HG03378 (cell line): Measurements from ENCODE around the gene PRICKLE2.

Experiments
- ATAC-seq: cut with Tn5 transposase; IDR thresholded peaks from one replicate; pipeline ENCODE4 v1.9.1; 2021; ENCODE audit warnings: mild to moderate bottlenecking, moderate library complexity; ENCODE audit not compliant: unreplicated experiment

Gene PRICKLE2

GRCh38 chr3:64254443-64254842, 29.2 kb upstream of the PRICKLE2 start:
- ATAC-seq: no peak

DNA sequence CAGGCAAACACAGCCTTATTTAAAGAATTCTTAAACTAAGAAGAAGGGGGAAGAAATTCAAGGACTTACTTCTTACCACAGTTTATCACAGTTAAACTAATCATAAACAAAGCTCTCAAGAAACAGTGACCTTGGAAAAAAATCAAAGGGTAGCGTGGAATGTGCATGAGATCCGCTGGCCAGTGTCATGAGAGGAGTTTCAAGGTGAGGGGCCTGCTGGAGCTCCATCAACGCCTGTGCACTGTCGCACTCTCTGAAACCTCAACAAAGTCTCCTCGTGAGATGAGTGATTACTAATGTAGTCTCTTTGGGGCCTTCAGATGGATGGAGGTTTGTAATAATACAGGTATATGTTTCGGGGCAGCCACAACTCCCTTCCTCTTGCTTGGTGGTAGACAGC, 28.4 kb upstream of the PRICKLE2 start:
- no peak for ATAC-seq

GRCh38 chr3:64251019-64251418, 25.8 kb upstream of the PRICKLE2 start:
- ATAC-seq: no peak

DNA sequence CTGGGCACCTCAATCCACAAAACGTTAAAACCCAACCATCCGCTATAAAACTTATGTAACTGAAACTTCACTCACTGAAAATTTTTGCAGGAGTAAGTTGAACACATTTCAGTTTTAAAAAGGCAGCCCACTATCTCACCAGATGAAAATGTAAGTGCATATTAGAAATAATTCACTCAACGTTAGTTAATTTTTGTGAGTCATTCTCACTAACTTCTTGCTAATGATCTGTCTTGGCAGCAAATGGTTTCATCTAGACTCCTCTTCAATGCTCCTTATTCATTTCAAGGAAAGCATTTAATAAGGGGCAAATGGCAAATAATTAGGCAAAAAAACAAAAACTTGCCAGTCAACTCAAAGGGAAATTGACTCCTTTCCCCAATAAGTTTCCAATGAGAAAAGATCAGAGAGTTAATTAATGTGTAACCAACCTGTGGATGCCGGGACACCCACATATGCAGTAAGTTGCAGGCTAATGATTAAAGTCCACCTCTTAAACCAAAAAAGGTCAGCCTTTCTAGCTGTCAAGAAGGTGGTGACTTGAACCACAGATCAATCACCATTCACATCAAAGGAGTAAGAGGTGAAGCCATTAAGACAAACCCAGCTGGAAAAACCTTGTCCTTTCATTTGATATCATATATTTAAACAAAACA, 22.9 kb upstream of the PRICKLE2 start:
- ATAC-seq: peak; percentile 58

DNA sequence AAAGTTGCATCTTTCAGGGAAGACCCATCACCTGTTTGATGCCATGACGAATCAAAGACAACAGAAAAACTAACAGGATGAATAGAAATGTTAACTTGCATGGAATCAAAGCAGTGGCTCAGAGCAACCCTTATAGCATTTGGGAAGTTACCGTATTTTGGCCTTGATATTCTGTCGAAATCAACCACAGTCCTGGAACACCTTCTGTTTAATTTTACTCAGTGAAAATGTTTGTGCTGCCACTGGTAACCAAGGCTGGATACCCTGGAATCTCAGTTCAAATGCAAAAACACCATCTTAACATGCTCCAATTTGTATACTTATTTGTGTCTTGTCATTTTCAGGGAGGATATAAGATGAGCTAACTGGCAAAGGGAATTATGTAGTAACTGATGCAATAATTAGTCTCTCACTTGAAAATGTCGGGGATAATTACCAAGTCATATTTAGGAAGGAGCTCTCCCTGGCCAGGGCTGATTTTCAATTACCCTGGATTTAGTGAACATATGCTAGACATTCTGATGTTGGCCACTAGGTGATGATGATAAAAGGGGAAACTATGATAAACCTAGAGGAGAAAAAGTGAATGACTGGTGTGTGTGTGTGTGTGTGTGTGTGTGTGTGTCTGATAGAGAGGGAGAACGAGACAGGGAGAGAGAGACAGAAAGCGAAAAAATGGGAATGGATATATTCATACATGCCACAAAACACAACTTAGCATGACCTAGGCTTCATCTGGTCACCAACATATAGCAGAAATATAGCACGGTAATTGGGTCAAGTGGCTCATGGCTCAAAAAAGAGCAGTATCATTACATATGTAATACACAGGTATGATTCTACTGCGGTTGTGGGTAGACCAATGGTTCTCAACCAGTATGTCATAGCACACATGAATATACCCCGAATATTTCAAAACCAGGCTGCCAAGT, 19.0 kb upstream of the PRICKLE2 start:
- peak; percentile 67 for ATAC-seq

DNA sequence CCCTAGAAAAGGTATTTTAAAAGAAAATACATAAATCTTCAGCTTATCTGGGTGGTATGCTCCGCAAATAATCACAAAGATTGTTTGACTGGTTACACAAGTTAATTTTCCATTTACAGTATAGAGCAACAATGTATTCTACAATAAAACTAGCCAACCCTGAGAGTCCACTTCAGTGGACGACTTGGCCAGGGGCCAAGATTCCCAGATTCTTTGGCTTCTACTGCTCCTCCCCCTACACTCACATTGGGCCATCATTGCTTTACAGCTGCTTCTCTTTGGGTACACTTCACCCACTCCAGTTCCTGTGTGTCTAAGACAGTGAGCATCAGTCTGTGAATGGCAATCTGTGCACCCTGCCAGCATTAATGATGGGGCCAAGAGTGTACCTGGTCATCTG, 17.2 kb upstream of the PRICKLE2 start:
- ATAC-seq: no peak

DNA sequence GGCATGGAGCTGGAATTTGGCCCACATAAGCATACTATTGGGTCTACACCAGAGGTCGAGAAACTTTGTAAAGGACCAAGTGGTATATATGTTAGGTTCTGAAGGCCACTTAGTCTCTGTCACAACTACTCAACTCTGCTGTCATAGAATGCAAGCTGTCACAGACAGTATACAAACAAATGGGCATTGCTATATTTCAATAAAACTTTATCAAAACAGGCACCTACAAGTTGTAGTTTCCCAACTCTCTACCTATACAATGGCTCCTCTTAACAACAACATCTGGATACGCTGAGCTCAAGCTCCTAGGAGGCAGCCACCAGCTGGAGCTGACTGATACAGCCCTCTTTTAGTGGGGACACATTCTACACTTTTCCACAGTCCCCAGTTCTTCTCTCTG, 15.7 kb upstream of the PRICKLE2 start:
- no peak for ATAC-seq

GRCh38 chr3:64240396-64240795, 15.1 kb upstream of the PRICKLE2 start:
- no peak for ATAC-seq

- ATAC-seq: no peak
Measured at GRCh38 chr3:64239841-64240240, 14.6 kb upstream of the PRICKLE2 start.

DNA sequence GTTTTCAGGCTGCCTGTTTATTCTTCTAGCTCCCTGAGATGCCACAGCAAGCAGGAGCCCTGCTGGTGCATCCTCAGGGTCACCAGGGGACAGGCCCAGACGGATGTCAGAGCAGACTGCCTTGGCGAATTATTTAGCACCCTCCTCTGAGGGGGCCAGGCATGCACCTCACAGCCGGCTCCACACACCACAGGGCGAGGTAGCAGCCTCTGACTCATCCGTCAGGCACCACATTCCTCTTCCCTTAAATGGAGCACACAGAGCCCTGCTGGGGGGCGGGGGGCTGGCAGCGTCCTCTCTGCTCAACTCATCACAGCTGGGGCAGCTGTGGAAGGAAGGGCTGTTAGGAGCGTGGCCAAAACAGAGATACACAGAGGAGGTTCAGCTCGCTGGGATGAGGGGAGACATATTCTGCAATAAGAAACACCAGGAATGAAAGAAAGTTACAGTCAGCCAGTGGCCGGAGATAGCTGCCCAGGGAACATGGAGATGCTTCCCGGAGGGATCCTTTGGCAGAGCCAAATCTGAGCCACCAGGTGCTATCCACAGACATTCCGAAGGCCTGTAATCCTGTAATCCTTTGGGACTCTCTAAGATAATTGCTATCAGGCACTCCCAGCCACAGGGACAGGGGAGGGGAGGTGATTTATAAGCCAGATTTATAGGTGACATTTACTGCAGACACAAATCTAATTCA, 13.9 kb upstream of the PRICKLE2 start:
- ATAC-seq: no peak

DNA sequence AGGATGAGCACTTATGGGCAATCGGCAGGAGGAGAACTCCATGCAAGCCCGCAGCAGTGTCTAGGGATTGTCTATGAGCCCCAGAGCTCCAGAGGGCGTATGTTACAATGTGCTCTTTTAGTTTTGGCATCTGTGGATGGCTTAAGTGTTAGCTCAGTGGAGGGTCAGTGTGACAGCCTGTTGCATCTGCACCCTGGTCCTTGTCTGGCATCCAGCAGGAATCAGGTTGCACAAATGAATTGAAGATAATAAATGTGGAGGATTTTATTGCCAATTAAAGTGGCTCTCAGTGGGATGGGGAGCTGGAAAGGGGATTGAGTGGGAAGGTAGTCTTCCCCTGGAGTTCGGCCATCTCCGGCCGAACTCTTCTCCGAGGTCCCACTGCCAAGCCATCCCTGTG, 11.8 kb upstream of the PRICKLE2 start:
- ATAC-seq: no peak

- no peak for ATAC-seq
Measured at GRCh38 chr3:64235605-64236004, 10.3 kb upstream of the PRICKLE2 start.

GRCh38 chr3:64234571-64234970, 9.3 kb upstream of the PRICKLE2 start:
- no peak for ATAC-seq

DNA sequence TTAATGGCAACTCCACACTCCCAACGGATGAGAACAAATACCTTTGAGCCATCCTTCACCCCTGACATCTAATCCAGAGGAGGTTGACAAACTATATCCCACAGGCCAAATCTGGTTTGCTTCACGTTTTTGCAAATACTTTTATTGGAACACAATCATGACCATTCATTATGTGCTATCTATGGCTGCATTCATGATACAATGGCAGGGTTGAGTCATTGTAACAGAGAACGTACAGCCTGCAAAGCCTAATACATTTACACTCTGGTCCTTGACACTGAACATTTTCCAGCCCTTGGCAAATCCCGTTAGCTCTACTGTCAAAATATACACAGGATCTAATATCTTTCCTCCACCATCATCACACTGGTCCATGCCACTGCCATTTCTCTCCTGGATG, 7.6 kb upstream of the PRICKLE2 start:
- no peak for ATAC-seq

DNA sequence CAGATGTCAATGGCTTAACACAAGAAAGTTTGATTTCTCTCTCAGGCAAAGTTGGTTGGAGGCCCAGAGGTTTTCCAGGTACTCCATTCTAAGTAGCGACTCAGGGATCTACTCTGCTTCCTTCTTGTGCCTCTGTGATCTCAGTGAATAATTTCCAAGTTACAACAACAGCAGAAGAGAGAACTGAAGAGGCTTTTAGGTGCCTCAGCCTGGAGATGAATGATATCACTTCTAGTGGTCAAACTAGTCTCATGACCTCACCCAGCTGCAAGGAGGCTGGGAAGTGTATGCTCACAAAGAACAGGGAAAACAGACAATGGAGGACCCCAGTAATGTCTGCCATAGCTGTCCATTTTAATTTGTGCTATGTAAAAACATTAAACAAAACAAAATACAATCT, 4.6 kb upstream of the PRICKLE2 start:
- no peak for ATAC-seq

- no peak for ATAC-seq
Measured at GRCh38 chr3:64228110-64228509, 2.8 kb upstream of the PRICKLE2 start.

GRCh38 chr3:64226730-64227129, 1.5 kb upstream of the PRICKLE2 start:
- no peak for ATAC-seq

DNA sequence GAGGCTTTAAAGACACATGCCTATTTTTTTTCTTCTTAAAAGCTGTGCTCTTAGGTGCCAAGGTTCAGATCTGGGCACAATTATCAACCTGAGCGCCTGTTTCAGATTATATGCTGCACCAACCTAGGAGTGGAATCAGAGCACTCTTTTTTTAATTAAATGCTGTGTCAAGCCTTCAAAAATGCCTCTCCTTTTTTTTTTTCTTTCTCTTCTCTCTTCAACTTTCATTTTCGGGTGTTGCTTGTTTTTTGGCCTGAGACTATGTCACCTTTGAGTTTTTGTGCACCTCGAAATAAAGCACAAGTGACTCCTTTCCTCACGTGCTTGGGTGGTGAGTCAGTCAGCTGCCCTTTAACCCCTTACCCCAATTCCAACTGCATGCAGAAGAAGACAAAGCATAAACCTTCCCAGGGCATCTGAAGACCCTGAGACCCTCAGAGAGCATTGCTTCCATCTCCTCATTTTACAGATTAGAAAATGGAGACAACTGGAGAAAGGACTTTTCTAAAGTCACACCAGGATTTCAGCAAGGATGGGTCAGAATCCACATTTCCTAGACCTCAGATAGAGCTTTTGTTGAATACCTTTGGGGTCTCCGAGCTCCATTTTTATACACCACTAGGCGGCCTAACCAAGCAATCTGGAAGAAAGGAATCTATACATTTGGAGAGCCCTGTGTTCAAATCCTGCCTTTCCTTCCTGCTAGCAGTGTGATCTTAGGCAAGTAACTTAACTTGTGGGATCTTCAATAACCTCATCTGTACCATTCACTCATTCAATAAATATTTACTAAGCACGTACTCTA, 631 bp upstream of the PRICKLE2 start:
- no peak for ATAC-seq

DNA sequence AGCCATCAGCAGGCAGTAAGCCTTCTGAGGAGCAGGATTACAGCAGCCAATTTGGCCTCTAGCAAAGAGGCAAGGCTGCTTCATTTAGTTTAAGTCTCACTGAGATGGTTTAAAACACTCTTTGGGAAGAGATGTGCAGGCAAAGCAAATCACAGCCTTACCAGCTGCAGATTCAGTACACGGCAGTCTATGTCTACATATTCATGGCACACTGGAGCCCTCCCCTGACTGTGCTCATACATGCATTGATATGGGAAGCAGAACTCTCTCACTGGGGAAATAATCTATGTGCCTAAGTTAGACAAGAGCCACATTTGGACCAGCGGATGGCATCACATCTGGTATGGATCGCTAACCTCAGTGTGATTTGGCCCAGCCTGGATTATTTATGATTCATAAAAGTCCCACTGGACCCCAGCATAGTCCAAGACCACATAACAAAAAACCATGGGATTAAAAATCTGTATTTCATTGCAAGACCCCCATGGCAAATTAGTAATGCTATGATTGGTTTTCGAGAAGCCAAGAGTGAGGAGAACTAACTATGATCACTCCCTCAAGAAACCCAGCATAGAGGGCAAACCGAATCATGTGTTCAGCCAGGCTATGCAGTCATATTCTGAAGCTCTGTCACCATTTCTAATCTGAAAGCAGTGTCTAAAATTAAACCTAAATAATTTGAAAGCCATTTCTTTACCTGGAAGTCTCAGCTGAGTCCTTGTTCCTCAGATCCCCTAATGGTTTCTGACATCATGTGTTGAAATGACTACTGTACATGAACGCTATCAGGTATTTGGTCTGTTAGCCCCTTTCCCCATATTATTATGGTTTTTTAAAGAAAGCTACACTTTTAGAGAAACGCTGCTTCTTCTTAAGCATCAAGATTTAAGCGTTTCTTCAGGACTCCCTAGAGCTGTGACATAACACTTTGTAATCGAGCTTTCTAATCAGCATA, 1.2 kb downstream of the PRICKLE2 start:
- ATAC-seq: no peak
